ENCODE measurements around the gene SRSF11.

Gene SRSF11

DNA sequence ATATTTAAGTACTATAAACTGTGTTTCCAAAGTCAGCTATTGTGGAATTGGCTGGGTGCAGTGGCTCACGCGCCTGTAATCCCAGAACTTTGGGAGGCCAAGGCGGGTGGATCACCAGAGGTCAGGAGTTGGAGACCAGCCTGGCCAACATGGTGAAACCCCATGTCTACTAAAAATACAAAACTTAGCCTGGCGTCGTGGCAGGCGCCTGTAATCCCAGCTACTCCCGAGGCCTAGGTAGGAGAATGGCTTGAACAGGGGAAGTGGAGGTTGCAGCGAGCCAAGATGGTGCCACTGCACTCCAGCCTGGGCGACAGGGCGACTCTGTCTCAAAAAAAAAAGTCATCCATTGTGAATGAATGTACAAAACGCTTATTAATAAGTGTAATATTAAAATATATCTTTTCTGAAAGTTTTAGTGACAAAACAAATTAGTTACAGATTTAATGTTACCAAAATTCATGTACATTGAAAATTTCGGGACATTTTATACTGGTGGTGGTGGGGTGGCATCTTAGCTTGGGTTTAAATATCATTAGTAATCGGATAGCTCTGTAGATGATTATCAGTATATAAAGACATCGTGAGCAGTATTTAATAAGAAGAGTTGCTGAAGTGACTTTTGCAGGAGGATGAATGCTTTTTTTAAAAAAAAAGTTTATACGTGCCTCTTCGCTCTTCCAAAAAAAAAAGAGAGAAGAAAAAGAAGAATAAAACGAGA is 503 bp upstream of the SRSF11 start:
- in situ Hi-C loops (cut with MboI; ENCODE audit: low sequenced_read_pairs), result no loop called here

DNA sequence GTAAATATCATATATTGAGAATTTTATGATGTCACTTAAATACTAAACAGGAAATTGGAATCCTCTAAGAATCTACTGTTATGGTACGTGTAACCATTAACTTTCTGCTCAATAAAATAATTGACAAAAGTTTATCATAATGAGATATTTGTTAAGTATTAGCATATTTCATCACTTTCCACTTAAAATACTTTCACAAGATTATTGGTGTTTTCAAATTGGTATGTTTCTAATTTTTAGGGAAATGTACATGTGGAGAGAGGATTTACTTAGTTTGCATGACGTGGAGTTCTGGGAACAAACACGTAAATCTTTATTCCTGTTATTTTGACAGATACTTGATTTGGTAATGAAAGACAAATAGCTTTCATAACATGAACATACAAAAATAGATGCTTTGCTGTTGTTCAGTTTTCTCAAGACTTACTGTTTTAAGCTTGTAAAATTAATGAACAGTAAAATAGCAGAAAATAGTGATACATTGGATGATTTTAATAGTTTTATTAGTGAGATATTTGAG is 1.6 kb downstream of the SRSF11 start:
- in situ Hi-C loops (cut with MboI; ENCODE audit: low sequenced_read_pairs), result no loop called here

DNA sequence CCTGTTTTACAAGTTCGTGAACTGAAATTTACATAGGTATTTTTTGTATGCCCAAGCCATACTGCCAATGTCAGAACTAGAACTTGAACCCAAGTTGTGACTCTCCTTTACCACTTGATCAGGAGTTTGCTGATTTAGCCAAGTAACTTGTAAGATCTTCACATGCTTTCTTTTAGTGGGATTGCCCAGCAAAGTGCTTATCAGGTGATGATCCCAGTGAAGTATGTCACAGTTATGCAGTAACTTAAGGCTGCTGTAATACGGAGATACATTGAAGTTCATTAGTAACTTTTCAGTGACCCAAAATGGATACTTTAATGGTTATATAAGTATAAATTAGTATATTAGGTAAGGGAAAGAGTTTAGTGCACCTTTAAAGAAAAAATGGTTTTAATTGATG is 3.8 kb downstream of the SRSF11 start:
- in situ Hi-C loops (cut with MboI; ENCODE audit: low sequenced_read_pairs), result no loop called here

DNA sequence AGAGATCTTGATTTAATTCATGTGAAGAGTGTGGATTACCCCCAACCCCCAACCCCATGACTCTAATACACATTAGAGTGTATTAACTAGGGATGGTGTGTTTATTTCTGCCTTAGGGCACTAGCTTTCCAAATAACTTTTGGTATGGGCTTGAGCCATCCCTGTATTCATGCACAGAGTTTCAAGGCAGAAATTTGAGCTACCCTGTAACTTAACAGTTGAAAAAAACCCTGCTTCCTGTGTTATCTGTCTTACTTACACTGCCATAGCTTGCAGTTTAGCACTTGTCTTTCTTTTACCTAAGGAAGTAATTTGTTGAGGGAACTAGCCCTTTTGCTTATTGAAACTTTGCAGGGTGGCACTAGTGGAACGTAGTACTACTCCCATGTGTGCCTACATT is 6.3 kb downstream of the SRSF11 start:
- in situ Hi-C loops (cut with MboI; ENCODE audit: low sequenced_read_pairs), result no loop called here

DNA sequence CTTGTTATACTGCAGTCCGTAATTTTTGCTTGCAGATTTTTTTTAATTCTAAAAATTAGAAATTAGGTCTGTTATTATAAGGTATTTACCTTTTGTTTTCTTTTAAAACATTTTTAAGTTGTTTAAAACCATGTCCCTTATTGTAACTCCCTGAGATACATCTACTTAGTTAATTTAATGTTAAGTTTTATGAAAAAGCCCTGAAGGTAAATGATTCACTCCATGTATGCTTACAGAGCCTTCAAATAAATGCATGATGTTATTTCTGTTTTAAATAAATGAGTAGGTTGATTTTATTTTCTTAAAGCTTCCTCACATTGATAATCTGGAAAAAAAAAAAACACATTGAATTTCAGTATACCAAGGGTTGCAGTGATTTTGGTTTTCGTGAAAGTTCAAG is 7.5 kb downstream of the SRSF11 start:
- in situ Hi-C loops (cut with MboI; ENCODE audit: low sequenced_read_pairs), result no loop called here

DNA sequence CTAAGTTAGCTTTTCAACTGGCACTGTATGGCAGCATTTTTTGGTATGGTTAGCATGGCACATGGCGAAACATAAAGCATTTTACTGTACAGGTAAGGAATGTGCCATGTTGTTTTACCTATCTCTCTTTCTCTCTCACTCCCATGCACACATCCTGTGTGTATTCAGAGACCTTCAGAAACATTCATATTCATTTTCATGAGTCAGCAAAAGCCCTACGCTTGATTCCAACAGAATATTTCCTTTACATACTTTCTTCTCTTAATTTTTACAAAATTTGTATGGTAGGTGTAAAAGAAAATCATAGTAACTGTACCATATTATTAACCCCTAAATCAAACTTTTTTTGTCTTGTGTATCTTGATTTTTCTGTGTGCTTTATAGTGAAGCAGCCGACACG is 10.3 kb downstream of the SRSF11 start:
- in situ Hi-C loops (cut with MboI; ENCODE audit: low sequenced_read_pairs), result no loop called here

DNA sequence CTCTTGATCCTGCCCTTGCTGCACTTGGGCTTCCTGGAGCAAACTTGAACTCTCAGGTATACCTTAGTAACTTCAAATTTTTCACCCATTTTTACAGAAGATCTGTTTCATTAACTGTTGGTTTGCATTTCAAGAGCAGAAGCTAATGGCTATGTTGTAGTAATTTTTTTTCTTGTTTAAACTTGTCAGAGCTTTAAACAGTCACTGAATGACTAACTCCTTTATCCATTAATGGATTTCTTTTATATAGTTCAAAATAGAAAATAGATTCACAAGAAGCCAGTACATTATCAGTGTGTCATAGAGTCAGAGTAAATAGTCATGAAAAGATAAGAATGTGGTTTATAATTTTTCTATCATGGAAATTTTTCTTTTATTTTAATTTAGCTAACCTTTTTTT is 13.6 kb downstream of the SRSF11 start:
- in situ Hi-C loops (cut with MboI; ENCODE audit: low sequenced_read_pairs), result no loop called here

DNA sequence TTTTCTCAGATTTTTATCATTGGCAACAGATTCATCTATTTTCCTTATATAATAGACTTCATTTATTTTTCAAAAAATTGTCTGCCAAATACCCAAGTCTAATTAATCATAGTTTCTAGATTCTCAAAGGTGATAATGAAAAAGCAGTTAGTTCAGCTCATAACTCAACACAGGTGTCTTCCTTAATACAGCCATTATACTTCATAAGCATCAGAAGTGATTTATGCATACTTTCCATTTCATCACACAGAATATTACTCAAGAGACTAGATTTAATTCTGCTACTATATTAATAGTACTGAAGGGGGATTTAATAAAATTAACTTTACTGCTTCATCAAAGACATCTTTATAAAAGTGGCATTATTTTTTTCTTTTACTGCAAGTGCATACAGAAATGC is 18.8 kb downstream of the SRSF11 start:
- in situ Hi-C loops (cut with MboI; ENCODE audit: low sequenced_read_pairs), result no loop called here

DNA sequence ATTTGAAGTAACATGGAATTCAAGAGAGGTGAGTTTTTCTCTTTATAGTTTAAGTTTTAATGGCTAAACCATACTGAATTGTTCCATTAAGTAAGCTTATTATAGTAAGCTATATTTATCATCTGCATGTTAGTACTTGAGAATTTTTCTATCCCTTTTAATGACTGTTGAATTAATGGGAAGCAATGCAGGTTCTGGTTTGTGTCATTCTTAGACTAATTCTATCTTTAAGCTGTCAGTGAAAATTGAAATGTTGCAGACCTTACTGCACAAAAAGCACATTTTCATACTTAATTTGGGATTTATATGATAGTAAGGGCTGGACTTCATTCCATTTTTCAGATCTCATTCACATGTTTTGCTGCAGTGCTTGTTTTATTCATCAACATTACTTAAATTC is 25.9 kb downstream of the SRSF11 start:
- in situ Hi-C loops (cut with MboI; ENCODE audit: low sequenced_read_pairs), result no loop called here

DNA sequence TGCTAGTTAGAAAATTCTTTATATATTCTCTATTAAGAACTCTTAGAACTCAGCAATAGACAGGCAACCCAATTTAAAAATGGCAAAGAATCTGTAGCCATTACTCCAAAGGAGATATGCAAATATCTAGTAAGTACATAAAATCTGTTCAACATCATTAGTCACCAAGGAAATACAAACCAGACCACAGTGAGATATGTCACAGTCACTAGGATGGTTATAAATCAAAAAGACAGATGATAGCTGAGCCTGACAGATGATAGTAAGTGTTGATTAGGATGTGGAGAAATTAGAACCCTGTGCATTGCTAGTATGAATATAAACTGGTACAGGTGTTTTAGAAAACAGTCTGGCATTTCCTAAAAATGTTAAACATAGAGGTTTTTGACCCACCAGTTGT is 26.6 kb downstream of the SRSF11 start:
- in situ Hi-C loops (cut with MboI; ENCODE audit: low sequenced_read_pairs), result no loop called here

DNA sequence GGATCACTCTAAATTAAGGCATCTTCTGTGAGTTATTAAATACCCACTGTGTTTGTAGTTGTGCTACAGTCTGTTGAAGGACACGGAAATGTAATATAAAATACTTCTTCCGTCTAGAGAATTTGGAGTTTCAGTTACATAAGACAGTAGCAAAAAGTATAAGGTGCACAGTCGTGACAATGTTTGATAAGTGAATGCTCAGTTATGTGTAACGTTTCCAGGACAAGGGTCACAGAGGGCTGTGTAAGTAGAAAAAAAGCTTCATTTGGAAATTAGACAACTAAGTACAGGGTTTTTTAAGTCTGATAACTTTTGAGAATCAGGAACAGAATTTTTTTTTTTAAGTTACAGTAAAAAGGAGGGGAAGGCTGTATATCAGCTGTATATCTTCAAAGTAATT is 27.5 kb downstream of the SRSF11 start:
- in situ Hi-C loops (cut with MboI; ENCODE audit: low sequenced_read_pairs), result no loop called here

DNA sequence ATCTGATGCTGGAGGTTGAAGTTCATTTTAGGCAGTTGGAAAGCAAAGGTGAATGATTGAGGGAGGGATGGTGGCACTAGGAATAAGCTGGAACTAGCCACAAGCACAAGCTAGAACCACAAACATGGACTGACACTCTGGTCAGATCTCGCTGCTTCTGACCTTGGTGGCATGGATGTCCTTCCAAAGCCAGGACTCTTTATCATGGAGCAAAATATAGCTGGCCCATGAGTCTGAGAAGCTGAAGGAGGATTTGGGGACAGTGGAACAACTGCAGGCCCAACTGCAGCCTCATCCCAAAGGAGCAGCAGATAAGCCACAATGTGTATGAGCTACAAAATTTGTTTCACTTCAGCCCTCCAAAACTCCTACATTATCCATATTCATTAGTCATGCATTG is 35.5 kb downstream of the SRSF11 start:
- in situ Hi-C loops (cut with MboI; ENCODE audit: low sequenced_read_pairs), result no loop called here

DNA sequence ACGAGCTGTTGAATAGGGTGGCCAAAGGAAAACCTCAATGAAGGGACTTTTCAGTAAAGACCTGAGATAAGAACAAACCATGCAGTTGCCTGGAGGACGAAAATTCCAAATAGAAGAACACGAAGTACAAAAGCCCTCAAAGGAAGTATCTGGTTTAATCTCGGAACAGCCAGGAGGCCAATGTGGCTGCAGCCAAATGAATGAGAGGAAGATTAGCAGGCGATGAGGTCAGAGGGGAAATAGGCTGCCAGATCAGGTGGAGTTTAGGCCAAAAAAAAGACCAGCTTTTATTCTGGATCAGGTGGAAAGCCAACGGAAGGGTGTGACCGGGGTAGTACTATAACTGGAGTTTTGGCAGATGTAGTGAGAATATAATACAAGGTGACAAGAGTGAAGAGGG is 43.7 kb downstream of the SRSF11 start:
- in situ Hi-C loops (cut with MboI; ENCODE audit: low sequenced_read_pairs), result no loop called here

DNA sequence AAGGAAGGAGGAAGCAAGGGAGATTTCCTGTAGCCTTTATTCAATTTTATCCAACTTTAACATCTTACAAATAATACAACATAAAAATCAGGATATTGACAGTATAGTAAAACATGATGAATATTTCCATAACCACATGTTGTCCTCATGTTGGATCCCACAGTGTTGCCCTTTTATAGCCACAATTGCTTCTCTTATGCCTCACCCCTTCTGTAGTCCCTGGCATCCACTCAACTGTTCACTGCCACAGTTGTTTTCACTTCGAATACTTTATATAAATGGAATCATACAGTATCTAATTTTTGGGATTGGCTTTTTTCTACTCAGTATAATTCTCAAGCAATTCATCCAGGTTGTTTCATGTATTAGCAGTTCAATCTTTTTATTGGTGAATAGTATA is 44.8 kb downstream of the SRSF11 start:
- in situ Hi-C loops (cut with MboI; ENCODE audit: low sequenced_read_pairs), result no loop called here

DNA sequence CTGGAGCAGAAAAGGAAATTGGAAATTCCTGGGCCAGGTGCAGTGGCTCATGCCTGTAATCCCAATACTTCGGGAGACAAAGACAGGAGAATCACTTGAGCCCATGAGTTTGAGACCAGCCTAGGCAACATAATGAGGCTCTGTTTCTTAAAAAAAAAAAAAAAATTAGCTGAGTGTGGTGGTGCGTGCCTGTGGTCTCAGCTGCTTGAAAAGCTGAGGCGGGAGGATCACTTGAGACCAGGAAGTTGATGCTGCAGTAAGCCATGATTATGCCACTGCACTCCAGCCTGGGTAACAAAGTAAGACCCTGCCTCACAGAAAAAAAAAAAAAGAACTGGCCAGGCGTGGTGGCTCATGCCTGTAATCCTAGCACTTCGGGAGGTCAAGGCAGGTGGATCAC is 56.7 kb downstream of the SRSF11 start:
- in situ Hi-C loops (cut with MboI; ENCODE audit: low sequenced_read_pairs), result no loop called here

DNA sequence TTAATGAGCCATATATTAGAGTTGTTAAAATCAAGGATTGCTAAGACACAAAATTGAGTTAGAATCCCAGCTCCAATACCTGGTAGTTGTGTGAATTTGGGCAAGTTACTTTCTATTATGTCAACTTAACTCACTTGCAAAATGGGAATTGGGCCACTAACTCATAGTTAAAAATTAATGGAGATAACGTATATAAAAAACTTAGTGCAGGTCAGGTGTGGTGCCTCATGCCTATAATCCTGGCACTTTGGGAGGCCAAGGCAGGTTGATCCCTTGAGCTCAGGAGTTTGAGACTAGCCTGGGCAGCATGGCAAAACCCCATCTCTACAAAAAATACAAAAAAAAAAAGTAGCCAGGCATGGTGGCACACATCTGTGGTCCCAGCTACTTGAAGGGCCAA is 57.5 kb downstream of the SRSF11 start:
- in situ Hi-C loops (cut with MboI; ENCODE audit: low sequenced_read_pairs), result no loop called here

DNA sequence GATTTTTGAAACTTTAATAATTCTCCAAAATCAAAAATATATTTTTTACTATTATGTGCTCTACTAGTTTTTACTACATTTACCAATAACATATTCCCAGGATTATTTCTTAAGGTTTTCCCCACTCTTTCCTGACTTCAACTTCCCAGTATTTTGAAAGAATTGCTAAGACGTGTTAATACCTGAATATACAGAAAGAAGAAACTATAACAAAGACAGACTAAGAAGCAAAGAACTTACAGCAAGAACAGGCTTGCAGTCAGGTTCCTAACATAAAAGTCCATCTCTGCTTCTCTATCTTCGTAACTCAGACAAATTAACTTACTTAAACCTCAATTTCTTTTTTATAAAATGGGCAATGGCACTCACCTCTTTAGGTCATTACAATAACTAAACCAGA is 63.2 kb downstream of the SRSF11 start:
- in situ Hi-C loops (cut with MboI; ENCODE audit: low sequenced_read_pairs), result no loop called here

DNA sequence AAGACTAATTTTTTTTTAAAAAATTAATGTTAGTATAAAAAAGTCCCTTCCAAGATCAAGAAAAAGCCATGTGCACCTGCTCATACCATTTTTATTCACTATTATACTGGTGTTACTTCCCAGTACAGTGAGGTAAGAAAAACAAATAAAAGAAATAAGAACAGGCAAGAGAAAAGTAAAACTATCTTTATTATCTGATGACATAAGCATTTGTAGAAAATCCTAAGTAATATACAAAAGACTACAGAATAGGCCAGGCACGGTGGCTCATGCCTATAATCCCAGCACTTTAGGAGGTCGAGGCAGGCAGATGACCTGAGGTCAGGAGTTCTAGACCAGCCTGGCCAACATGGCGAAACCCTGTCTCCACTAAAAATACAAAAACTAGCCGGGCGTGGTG is 65.3 kb downstream of the SRSF11 start:
- in situ Hi-C loops (cut with MboI; ENCODE audit: low sequenced_read_pairs), result no loop called here

DNA sequence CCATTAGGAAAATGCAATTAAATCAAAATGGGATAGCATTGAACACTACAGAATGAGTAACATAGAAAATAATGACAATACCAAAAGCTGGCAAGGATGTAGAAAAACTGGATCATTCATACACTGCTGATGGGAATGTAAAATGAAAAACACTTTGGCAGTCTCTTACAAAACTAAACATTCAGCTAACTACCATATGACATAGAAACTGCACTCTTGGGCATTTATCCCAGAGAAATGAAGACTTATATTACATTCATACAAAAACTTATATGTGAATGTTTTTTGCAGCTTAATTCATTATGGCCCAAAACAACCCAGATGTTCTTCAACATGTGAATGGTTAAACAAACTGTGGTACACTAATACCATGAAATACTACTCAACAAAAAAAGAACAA is 67.0 kb downstream of the SRSF11 start:
- in situ Hi-C loops (cut with MboI; ENCODE audit: low sequenced_read_pairs), result no loop called here

DNA sequence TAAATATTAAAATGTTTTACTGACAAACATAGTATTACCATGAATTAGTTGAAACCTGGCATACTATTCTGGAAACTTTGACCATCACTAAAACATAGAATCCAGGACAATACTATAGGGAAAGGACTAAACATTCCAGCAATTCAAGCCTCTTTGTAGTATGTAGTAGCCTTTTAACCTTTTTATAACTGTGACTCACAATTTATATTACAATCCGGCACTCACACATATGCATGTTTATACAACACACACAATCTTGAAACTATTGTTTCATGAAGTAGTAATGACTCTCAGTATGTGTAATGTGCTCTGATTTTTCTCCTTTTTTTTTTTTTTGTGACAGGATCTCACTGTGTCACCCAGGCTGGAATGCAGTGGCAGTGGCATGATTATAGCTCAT is 69.0 kb downstream of the SRSF11 start:
- in situ Hi-C loops (cut with MboI; ENCODE audit: low sequenced_read_pairs), result no loop called here

DNA sequence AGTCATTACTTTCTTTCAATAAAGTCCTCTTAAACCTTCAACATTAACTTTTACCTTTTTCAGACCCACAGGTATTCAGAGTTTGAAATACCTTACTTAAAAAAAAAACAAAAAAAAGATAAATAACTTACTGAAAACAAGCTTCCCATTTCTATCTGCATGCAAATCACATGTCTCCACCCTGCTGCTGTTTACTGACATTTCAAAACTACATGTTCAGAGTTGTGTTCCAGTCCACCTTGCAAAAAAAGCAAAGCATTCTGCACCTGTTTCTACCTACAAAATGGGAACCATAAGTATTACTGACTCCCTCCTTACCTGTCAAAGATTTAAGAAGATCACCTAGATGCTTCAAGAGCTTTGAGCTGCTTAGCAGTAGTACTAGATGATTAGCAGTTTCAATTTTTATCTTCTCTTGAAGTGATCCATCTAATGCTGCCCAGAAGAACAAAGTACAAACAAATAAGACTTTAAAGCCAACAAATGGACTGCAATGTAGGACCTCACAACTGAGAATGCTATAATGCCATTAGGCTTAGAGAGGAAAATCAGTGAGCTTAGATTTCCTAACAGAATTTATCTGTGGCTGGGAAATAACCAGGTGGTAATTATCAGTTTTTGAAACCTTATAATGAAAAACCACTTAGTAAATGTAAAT is 72.1 kb downstream of the SRSF11 start:
- in situ Hi-C loops (cut with MboI; ENCODE audit: low sequenced_read_pairs), result no loop called here

DNA sequence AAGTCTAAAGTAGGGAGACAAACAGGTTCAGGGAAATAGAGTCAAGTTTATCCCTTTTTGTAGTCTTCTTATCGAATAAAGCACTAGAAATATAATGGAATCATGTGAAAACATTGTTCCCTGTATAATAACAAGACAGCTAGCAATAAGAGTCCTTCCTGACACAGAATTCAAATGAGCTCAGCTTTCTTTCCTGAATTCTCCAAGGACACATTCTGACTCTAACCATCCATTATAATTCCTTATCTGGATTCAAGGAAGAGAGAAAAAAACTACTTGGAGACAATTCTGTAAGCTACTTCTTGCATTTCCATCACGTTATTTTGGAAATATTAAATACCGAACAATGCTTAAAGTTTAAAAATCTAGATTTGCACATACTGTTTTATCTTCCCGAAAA is 74.6 kb downstream of the SRSF11 start:
- in situ Hi-C loops (cut with MboI; ENCODE audit: low sequenced_read_pairs), result no loop called here

DNA sequence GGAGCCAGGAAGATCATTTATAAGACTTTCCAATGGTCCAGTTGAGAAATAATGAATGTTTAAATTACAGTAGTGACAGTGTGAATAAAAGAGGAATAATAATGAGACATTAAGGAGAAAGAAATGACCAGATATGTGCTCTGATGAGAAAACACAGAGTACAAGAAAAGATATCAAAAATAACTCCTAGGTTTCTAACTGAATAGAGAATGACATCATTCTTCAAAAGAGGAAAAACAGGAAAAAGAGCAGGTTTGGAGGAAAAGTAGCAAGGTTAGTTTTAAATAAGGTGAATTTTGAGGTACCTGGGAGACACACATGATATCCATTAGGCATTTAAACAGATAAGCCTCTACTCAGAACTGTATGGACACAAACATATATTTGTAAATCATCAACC is 78.3 kb downstream of the SRSF11 start:
- in situ Hi-C loops (cut with MboI; ENCODE audit: low sequenced_read_pairs), result no loop called here

All from HL-60/S4 (cell line).